SK-N-SH treated with all-trans-retinoic acid at 6 μM for 48 hours (cell line): Measurements from ENCODE around the gene BCAS4.

ENCODE experiments used
- OSR1 ChIP-seq: fragments of 250-450 bp; sonication (Bioruptor Pico); IDR thresholded peaks from 2 replicates; pipeline ENCODE4 v1.8.0; 2022; ENCODE audit warnings: moderate library complexity, mild to moderate bottlenecking, inconsistent platforms
- TOX ChIP-seq: fragments of 250-450 bp; sonication (Bioruptor Pico); IDR thresholded peaks from 2 replicates; pipeline ENCODE4 v1.8.0; 2021; ENCODE audit warnings: mild to moderate bottlenecking, moderate library complexity, borderline replicate concordance
- ZC3H10 ChIP-seq: fragments of 250-450 bp; sonication (Bioruptor Pico); IDR thresholded peaks from 2 replicates; pipeline ENCODE4 v1.5.1; 2021; ENCODE audit warnings: mild to moderate bottlenecking, moderate library complexity
- TF ChIP-seq, protein P1 (sequence below): fragments of 250-450 bp; sonication (Bioruptor Pico); IDR thresholded peaks from 2 replicates; pipeline ENCODE4 v1.5.1; 2021; ENCODE audit warnings: mild to moderate bottlenecking, moderate library complexity
- TF ChIP-seq, protein P2 (sequence below): fragments of 250-450 bp; sonication (Bioruptor Pico); IDR thresholded peaks from 2 replicates; pipeline ENCODE4 v1.8.0; 2020; ENCODE audit warnings: mild to moderate bottlenecking, moderate library complexity, borderline replicate concordance

DNA sequence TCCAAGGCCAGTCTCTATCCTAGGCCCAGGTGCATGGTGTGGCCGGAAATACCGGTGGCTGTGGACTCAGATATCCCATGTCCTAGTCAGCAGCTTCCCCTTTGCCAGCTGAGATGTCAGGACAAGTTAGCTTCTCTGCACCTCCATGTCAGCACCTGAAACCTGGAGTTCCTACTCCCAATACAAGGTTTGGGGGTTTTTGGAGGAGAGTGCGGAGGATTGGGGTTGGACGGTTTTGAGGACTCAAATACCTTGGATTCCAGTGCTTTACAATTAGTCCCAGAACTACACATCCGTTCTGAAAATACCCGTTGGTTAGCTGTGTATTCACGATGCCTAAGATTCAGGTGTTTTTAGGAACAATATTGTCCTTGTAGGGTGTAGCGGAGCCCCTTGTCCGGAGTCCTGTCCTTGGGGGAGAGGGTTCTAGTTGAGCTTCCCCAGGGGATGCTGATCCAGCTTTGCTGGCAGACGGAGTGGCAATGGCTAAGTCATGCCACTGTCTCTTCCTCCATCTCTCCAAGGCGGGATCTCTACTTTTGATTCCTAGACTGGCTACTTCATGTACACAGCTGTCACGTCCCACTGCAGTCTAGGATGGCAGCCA lies 91.4 kb downstream of the BCAS4 start:
- TF ChIP-seq, protein P1, sequence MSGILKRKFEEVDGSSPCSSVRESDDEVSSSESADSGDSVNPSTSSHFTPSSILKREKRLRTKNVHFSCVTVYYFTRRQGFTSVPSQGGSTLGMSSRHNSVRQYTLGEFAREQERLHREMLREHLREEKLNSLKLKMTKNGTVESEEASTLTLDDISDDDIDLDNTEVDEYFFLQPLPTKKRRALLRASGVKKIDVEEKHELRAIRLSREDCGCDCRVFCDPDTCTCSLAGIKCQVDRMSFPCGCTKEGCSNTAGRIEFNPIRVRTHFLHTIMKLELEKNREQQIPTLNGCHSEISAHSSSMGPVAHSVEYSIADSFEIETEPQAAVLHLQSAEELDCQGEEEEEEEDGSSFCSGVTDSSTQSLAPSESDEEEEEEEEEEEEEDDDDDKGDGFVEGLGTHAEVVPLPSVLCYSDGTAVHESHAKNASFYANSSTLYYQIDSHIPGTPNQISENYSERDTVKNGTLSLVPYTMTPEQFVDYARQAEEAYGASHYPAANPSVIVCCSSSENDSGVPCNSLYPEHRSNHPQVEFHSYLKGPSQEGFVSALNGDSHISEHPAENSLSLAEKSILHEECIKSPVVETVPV = no peak
- TF ChIP-seq TOX (no peak), OSR1 (CRISPR knock-in tag) (no peak), ZC3H10 (no peak)
- TF ChIP-seq, protein P2, sequence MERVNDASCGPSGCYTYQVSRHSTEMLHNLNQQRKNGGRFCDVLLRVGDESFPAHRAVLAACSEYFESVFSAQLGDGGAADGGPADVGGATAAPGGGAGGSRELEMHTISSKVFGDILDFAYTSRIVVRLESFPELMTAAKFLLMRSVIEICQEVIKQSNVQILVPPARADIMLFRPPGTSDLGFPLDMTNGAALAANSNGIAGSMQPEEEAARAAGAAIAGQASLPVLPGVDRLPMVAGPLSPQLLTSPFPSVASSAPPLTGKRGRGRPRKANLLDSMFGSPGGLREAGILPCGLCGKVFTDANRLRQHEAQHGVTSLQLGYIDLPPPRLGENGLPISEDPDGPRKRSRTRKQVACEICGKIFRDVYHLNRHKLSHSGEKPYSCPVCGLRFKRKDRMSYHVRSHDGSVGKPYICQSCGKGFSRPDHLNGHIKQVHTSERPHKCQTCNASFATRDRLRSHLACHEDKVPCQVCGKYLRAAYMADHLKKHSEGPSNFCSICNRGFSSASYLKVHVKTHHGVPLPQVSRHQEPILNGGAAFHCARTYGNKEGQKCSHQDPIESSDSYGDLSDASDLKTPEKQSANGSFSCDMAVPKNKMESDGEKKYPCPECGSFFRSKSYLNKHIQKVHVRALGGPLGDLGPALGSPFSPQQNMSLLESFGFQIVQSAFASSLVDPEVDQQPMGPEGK (CRISPR knock-in tag) = no peak
